OCI-LY1 (cell line): ENCODE data around the gene HECTD2.
"Not testable (repeated sequence)": the region's sequence is repeated elsewhere in the genome, so short reads cannot be mapped to it uniquely, and the experiment has no call there.

Source experiments
- H2AFZ ChIP-seq: fragments of 200-600 bp; sonication (generic), shearing (Covaris generic); 2 replicates; pipeline ENCODE4 v1.6.0; 2014; ENCODE audit warnings: antibody characterized with exemption, mild to moderate bottlenecking, low read length
- H3F3A ChIP-seq: fragments of 200-600 bp; sonication (generic), shearing (Covaris generic); 2 replicates; pipeline ENCODE4 v1.6.0; 2014; ENCODE audit warnings: mild to moderate bottlenecking, antibody characterized with exemption, low read length, moderate library complexity; ENCODE audit not compliant: insufficient read depth
- H3K27ac ChIP-seq: fragments of 200-600 bp; sonication (generic); 2 replicates; pipeline ENCODE4 v1.5.1; 2014; ENCODE audit warnings: low read length, mixed run types, mild to moderate bottlenecking, low read depth; ENCODE audit not compliant: poor library complexity, severe bottlenecking
- H3K27me3 ChIP-seq: fragments of 200-600 bp; sonication (generic); 2 replicates; pipeline ENCODE4 v1.6.0; 2014; ENCODE audit warnings: antibody characterized with exemption, mild to moderate bottlenecking, low read length, moderate library complexity; ENCODE audit not compliant: insufficient read depth
- H3K36me3 ChIP-seq: fragments of 200-600 bp; sonication (generic); 2 replicates; pipeline ENCODE4 v1.6.1; 2014; ENCODE audit warnings: mild to moderate bottlenecking, antibody characterized with exemption, low read length, moderate library complexity, mixed read lengths; ENCODE audit not compliant: insufficient read depth
- H3K4me1 ChIP-seq: fragments of 200-600 bp; sonication (generic); 2 replicates; pipeline ENCODE4 v1.5.1; 2014; ENCODE audit warnings: mild to moderate bottlenecking, low read length, moderate library complexity; ENCODE audit not compliant: insufficient read depth, severe bottlenecking
- H3K4me2 ChIP-seq: fragments of 200-600 bp; sonication (generic), shearing (Covaris generic); 2 replicates; pipeline ENCODE4 v1.6.1; 2014; ENCODE audit warnings: low read length
- H3K4me3 ChIP-seq: fragments of 200-600 bp; sonication (generic); 2 replicates; pipeline ENCODE4 v1.5.1; 2014; ENCODE audit warnings: low read length, low read depth, mild to moderate bottlenecking, mixed read lengths; ENCODE audit not compliant: poor library complexity, severe bottlenecking
- H3K79me2 ChIP-seq: fragments of 200-600 bp; shearing (Covaris generic); 2 replicates; pipeline ENCODE4 v1.6.1; 2016; ENCODE audit warnings: mixed run types, low read length, mixed read lengths; ENCODE audit not compliant: insufficient read depth
- H3K9ac ChIP-seq: fragments of 200-600 bp; sonication (generic), shearing (Covaris generic); 2 replicates; pipeline ENCODE4 v1.6.1; 2014; ENCODE audit warnings: mild to moderate bottlenecking, low read length, mixed read lengths
- H3K9me2 ChIP-seq: fragments of 200-600 bp; sonication (generic), shearing (Covaris generic); 2 replicates; pipeline ENCODE4 v1.6.1; 2014; ENCODE audit warnings: low read depth, mild to moderate bottlenecking, low read length, mixed read lengths
- H3K9me3 ChIP-seq: fragments of 200-600 bp; shearing (Covaris generic); 2 replicates; pipeline ENCODE4 v1.6.1; 2014; ENCODE audit warnings: low read length, mixed read lengths
- H4K20me1 ChIP-seq: fragments of 200-600 bp; sonication (generic), shearing (Covaris generic); 2 replicates; pipeline ENCODE4 v1.6.0; 2016; ENCODE audit warnings: mild to moderate bottlenecking, low read length; ENCODE audit not compliant: insufficient read depth
- CTCF ChIP-seq: fragments of 200-600 bp; sonication (generic), shearing (Covaris generic); IDR thresholded peaks from 2 replicates; pipeline ENCODE4 v1.5.1; 2017; ENCODE audit warnings: mild to moderate bottlenecking, antibody characterized with exemption, low read length, moderate library complexity, mixed read lengths
- EZH2 ChIP-seq: fragments of 200-600 bp; sonication (generic), shearing (Covaris generic); IDR thresholded peaks from 2 replicates; pipeline ENCODE4 v1.8.0; 2017; ENCODE audit warnings: borderline replicate concordance, mixed run types, mild to moderate bottlenecking, antibody characterized with exemption, low read length, moderate library complexity, mixed read lengths

Gene HECTD2

GRCh38 chr10:91528080-91528479, 117.9 kb downstream of the HECTD2 start:
- H3K36me3 ChIP-seq: no peaks in the 10 kb centered on the region
- H3K27ac ChIP-seq: no peak overlapping the region
- no peaks in the 10 kb centered on the region for H4K20me1 ChIP-seq
- no peaks in the 10 kb centered on the region for H3K9me2 ChIP-seq
- no peaks in the 10 kb centered on the region for H3K27me3 ChIP-seq
- H3K9me3 ChIP-seq: no peaks in the 10 kb centered on the region
- no peak for TF ChIP-seq EZH2
- no peak for TF ChIP-seq CTCF
- no peak overlapping the region for H3K4me2 ChIP-seq
- no peaks in the 10 kb centered on the region for H3F3A ChIP-seq
- H2AFZ ChIP-seq: no peak overlapping the region
- H3K4me3 ChIP-seq: no peak overlapping the region
- H3K4me1 ChIP-seq: no peaks in the 10 kb centered on the region
- H3K79me2 ChIP-seq: no peaks in the 10 kb centered on the region
- H3K9ac ChIP-seq: no peak overlapping the region

GRCh38 chr10:91528768-91529167, 118.6 kb downstream of the HECTD2 start:
- Histone ChIP-seq H3K4me3 (no peak overlapping the region), H3K27me3 (no peaks in the 10 kb centered on the region), H3K4me1 (no peaks in the 10 kb centered on the region), H3K27ac (no peak overlapping the region), H3K36me3 (no peaks in the 10 kb centered on the region), H2AFZ (no peak overlapping the region), H3K9me3 (no peaks in the 10 kb centered on the region), H3K9me2 (no peaks in the 10 kb centered on the region), H4K20me1 (no peaks in the 10 kb centered on the region), H3K79me2 (no peaks in the 10 kb centered on the region), H3F3A (no peaks in the 10 kb centered on the region), H3K4me2 (no peak overlapping the region), H3K9ac (no peak overlapping the region)
- TF ChIP-seq CTCF (no peak), EZH2 (no peak)

GRCh38 chr10:91534789-91535188, 124.6 kb downstream of the HECTD2 start:
- H3F3A ChIP-seq: not testable (repeated sequence)

GRCh38 chr10:91536111-91536510, 126.0 kb downstream of the HECTD2 start:
- no peak overlapping the region for H2AFZ ChIP-seq
- H3F3A ChIP-seq: no peaks in the 10 kb centered on the region

More at GRCh38 chr10:91534789-91535188, 124.6 kb downstream of the HECTD2 start:
- not testable (repeated sequence) for H3K9me2 ChIP-seq, H3K4me3 ChIP-seq, H3K9ac ChIP-seq, H3K36me3 ChIP-seq, H3K4me2 ChIP-seq, H3K9me3 ChIP-seq, H3K4me1 ChIP-seq, H3K79me2 ChIP-seq, H3K27me3 ChIP-seq, H4K20me1 ChIP-seq, H2AFZ ChIP-seq, H3K27ac ChIP-seq

More at GRCh38 chr10:91536111-91536510, 126.0 kb downstream of the HECTD2 start:
- Histone ChIP-seq H3K79me2 (no peaks in the 10 kb centered on the region), H3K27ac (no peak overlapping the region), H3K9ac (no peak overlapping the region), H3K36me3 (no peaks in the 10 kb centered on the region), H3K4me2 (no peak overlapping the region), H3K9me3 (no peaks in the 10 kb centered on the region), H4K20me1 (no peaks in the 10 kb centered on the region), H3K9me2 (no peaks in the 10 kb centered on the region), H3K4me1 (no peaks in the 10 kb centered on the region), H3K27me3 (no peaks in the 10 kb centered on the region), H3K4me3 (no peak overlapping the region)
- TF ChIP-seq EZH2: no peak
- no peak for TF ChIP-seq CTCF
